H9 (cell line): ENCODE measurements around the gene YBX1. TPM values are rescaled to one million over a fixed set of nuclear protein-coding genes. Genes with fewer than 3 reads are reported as not detected.

ENCODE experiments used
- DNase-seq: peaks from one replicate; pipeline ENCODE4 v3.0.0-alpha.2; 2017
- H2AFZ ChIP-seq: one replicate; pipeline ENCODE4 v1.6.1; 2013; ENCODE audit warnings: mild to moderate bottlenecking, low read length, control low read depth, moderate library complexity
- H2AK5ac ChIP-seq: 2 replicates; pipeline ENCODE4 v1.6.1; 2013; ENCODE audit warnings: low read length, control low read depth, mixed read lengths; ENCODE audit not compliant: insufficient read length
- H2BK120ac ChIP-seq: one replicate; pipeline ENCODE4 v1.6.1; 2013; ENCODE audit warnings: low read depth, mild to moderate bottlenecking, low read length, control low read depth, inconsistent platforms; ENCODE audit not compliant: poor library complexity, severe bottlenecking
- H2BK12ac ChIP-seq: 2 replicates; pipeline ENCODE4 v1.6.1; 2013; ENCODE audit warnings: low read length, control low read depth, mixed read lengths, low read depth; ENCODE audit not compliant: insufficient read length
- H2BK15ac ChIP-seq: 2 replicates; pipeline ENCODE4 v1.6.1; 2013; ENCODE audit warnings: low read depth, low read length, control low read depth
- H2BK20ac ChIP-seq: one replicate; pipeline ENCODE4 v1.6.1; 2013; ENCODE audit warnings: low read depth, mild to moderate bottlenecking, low read length, control low read depth, inconsistent platforms; ENCODE audit not compliant: poor library complexity, severe bottlenecking
- H2BK5ac ChIP-seq: 2 replicates; pipeline ENCODE4 v1.6.1; 2013; ENCODE audit warnings: low read length, control low read depth, mixed read lengths; ENCODE audit not compliant: insufficient read length
- H3K14ac ChIP-seq: 2 replicates; pipeline ENCODE4 v1.6.1; 2013; ENCODE audit warnings: low read length, control low read depth; ENCODE audit not compliant: insufficient read depth
- H3K18ac ChIP-seq: 2 replicates; pipeline ENCODE4 v1.6.1; 2013; ENCODE audit warnings: low read depth, mild to moderate bottlenecking, mixed read lengths, low read length, control low read depth; ENCODE audit not compliant: insufficient read length
- H3K23ac ChIP-seq: 2 replicates; pipeline ENCODE4 v1.6.1; 2013; ENCODE audit warnings: low read length, control low read depth, mixed read lengths, low read depth; ENCODE audit not compliant: insufficient read length
- H3K23me2 ChIP-seq: 2 replicates; pipeline ENCODE4 v1.6.1; 2013; ENCODE audit warnings: low read depth, mild to moderate bottlenecking, mixed read lengths, low read length, control low read depth; ENCODE audit not compliant: insufficient read length, poor library complexity, severe bottlenecking
- H3K27ac ChIP-seq: 2 replicates; pipeline ENCODE4 v1.5.1; 2013; ENCODE audit warnings: low read length, control low read depth, mixed read lengths, low read depth; ENCODE audit not compliant: insufficient read length
- H3K27me3 ChIP-seq: 2 replicates; pipeline ENCODE4 v1.6.1; 2013; ENCODE audit warnings: low read length, control low read depth, inconsistent platforms; ENCODE audit not compliant: insufficient read depth
- H3K4ac ChIP-seq: 2 replicates; pipeline ENCODE4 v1.6.1; 2013; ENCODE audit warnings: low read depth, mild to moderate bottlenecking, control low read depth, inconsistent platforms, low read length, moderate library complexity
- H3K4me1 ChIP-seq: 2 replicates; pipeline ENCODE4 v1.6.1; 2013; ENCODE audit warnings: low read length, control low read depth, inconsistent platforms; ENCODE audit not compliant: insufficient read depth
- H3K4me2 ChIP-seq: 2 replicates; pipeline ENCODE4 v1.6.1; 2013; ENCODE audit warnings: low read length, control low read depth, mixed read lengths; ENCODE audit not compliant: insufficient read length, insufficient read depth
- H3K56ac ChIP-seq: 2 replicates; pipeline ENCODE4 v1.6.1; 2013; ENCODE audit warnings: low read depth, mild to moderate bottlenecking, mixed read lengths, low read length, control low read depth; ENCODE audit not compliant: insufficient read length
- H3K79me1 ChIP-seq: 2 replicates; pipeline ENCODE4 v1.6.1; 2013; ENCODE audit warnings: low read depth, mild to moderate bottlenecking, moderate library complexity, low read length, control low read depth, inconsistent platforms; ENCODE audit not compliant: insufficient read depth, poor library complexity, severe bottlenecking
- H3K79me2 ChIP-seq: 2 replicates; pipeline ENCODE4 v1.6.1; 2013; ENCODE audit warnings: low read length, control low read depth, inconsistent platforms; ENCODE audit not compliant: insufficient read depth
- H3K9ac ChIP-seq: 2 replicates; pipeline ENCODE4 v1.6.1; 2013; ENCODE audit warnings: low read length, control low read depth, mixed read lengths; ENCODE audit not compliant: insufficient read length; ENCODE audit errors: extremely low read depth
- H3K9me3 ChIP-seq: one replicate; pipeline ENCODE4 v1.6.1; 2013; ENCODE audit warnings: low read depth, low read length, inconsistent platforms; ENCODE audit not compliant: control insufficient read depth
- H3T11ph ChIP-seq: one replicate; pipeline ENCODE4 v1.6.1; 2013; ENCODE audit warnings: mild to moderate bottlenecking, low read length, control low read depth, inconsistent platforms
- H4K20me1 ChIP-seq: one replicate; pipeline ENCODE4 v1.6.1; 2013; ENCODE audit not compliant: control insufficient read depth, insufficient read length, insufficient read depth
- H4K5ac ChIP-seq: 2 replicates; pipeline ENCODE4 v1.6.1; 2013; ENCODE audit warnings: low read depth, mild to moderate bottlenecking, mixed read lengths, low read length, control low read depth; ENCODE audit not compliant: insufficient read length
- H4K8ac ChIP-seq: replicated peaks from 2 replicates; pipeline ENCODE4 v1.6.1; 2013; ENCODE audit warnings: low read length, control low read depth, mixed read lengths, low read depth; ENCODE audit not compliant: insufficient read length
- H4K91ac ChIP-seq: 2 replicates; pipeline ENCODE4 v1.6.1; 2013; ENCODE audit warnings: low read depth, mild to moderate bottlenecking, moderate library complexity, mixed read lengths, low read length, control low read depth; ENCODE audit not compliant: insufficient read length
- H3K27ac Mint-ChIP-seq, 3 experiments: 2 replicates in 2 of 3; 3 replicates in 1 of 3; pipeline ENCODE4 v1.8.0; 2020 to 2021; ENCODE audit warnings: mixed read lengths in 3 of 3, mild to moderate bottlenecking in 1 of 3, moderate library complexity in 1 of 3
- H3K27me3 Mint-ChIP-seq: 2 replicates; pipeline ENCODE4 v1.8.0; 2021; ENCODE audit warnings: low read depth, mild to moderate bottlenecking, moderate library complexity, mixed read lengths
- H3K36me3 Mint-ChIP-seq, 3 experiments: 2 replicates in 2 of 3; 3 replicates in 1 of 3; pipeline ENCODE4 v1.8.0; 2020 to 2021; ENCODE audit warnings: low read depth in 3 of 3, mixed read lengths in 3 of 3; ENCODE audit not compliant: insufficient read depth in 1 of 3
- H3K4me1 Mint-ChIP-seq, 2 experiments: 2 replicates each; pipeline ENCODE4 v1.8.0; 2020; ENCODE audit warnings: mixed read lengths in 2 of 2
- H3K4me3 Mint-ChIP-seq, 2 experiments: 2 replicates in 1 of 2; 3 replicates in 1 of 2; pipeline ENCODE4 v1.8.0; 2020 to 2021; ENCODE audit warnings: mild to moderate bottlenecking in 2 of 2, mixed read lengths in 2 of 2, moderate library complexity in 1 of 2
- H3K9me3 Mint-ChIP-seq, 2 experiments: 2 replicates in 1 of 2; 3 replicates in 1 of 2; pipeline ENCODE4 v1.8.0; 2020; ENCODE audit warnings: mild to moderate bottlenecking in 2 of 2, mixed read lengths in 2 of 2, moderate library complexity in 1 of 2
- CTCF ChIP-seq: fragments of 200-600 bp; sonication (generic); conservative IDR thresholded peaks from 3 replicates; pipeline ENCODE4 v1.8.0; 2021; ENCODE audit warnings: antibody characterized with exemption, mild to moderate bottlenecking
- WGBS: extraction: QIAGEN DNeasy Blood & Tissue Kit; methylation state at CpG from one replicate; pipeline ENCODE4 v1.1.7; 2013; ENCODE audit warnings: missing lambda C conversion rate, low lambda C conversion rate, mixed read lengths; ENCODE audit not compliant: insufficient read length; ENCODE audit errors: extremely low coverage; 5-methylcytosine and 5-hydroxymethylcytosine counted together
- total RNA-seq: library from RNA; stranded (reverse); gene quantifications from 2 replicates; pipeline ENCODE4 v1.2.1, GENCODE V29; 2021

Gene YBX1
- total RNA-seq, 1 experiment from 2014 or later = 1,019 TPM

- no peak overlapping the region for H2BK5ac ChIP-seq
- Mint-ChIP-seq H3K36me3 (peaks cover 38 to 61% (median 58%) of the 10 kb centered on the region in 3 experiments), H3K4me3 (no peak overlapping the region), H3K27me3 (no peaks in the 10 kb centered on the region; the same call in 1 of the 2 replicates), H3K27ac (peak overlapping the region in 2 of 3 experiments; percentile 49 to 66; a peak in 2 of 7 replicates), H3K4me1 (peaks cover 8 to 11% of the 10 kb centered on the region in 2 experiments; a peak in 3 of 4 replicates), H3K9me3 (peaks cover 15 to 18% of the 10 kb centered on the region in 2 experiments)
- H2AFZ ChIP-seq = no peak overlapping the region
- no peaks in the 10 kb centered on the region for H3K79me2 ChIP-seq
- H3K56ac ChIP-seq = no peak overlapping the region
- no peak overlapping the region for H3K4me2 ChIP-seq
- H3K14ac ChIP-seq = no peak overlapping the region
- no peak overlapping the region for H2BK12ac ChIP-seq
- TF ChIP-seq CTCF = no peak
- H3K9me3 ChIP-seq = no peaks in the 10 kb centered on the region
- H3K23me2 ChIP-seq = no peaks in the 10 kb centered on the region
- H4K91ac ChIP-seq = no peak overlapping the region
- H4K5ac ChIP-seq = no peak overlapping the region
- no peak overlapping the region for H3K9ac ChIP-seq
- H4K8ac ChIP-seq = no peak overlapping the region
- H3T11ph ChIP-seq = no peak overlapping the region
- no peaks in the 10 kb centered on the region for H3K79me1 ChIP-seq
- H3K27me3 ChIP-seq = no peaks in the 10 kb centered on the region
- DNase-seq = peak; percentile 22
- no CpG with 5 or more reads among the region's 10 CpGs for WGBS
- no peak overlapping the region for H2BK120ac ChIP-seq
- H3K4ac ChIP-seq = no peak overlapping the region
- no peak overlapping the region for H3K18ac ChIP-seq
- no peak overlapping the region for H3K27ac ChIP-seq
- H2AK5ac ChIP-seq = no peak overlapping the region
- H2BK15ac ChIP-seq = no peak overlapping the region
- H3K23ac ChIP-seq = no peak overlapping the region
- no peak overlapping the region for H2BK20ac ChIP-seq
- H4K20me1 ChIP-seq = no peaks in the 10 kb centered on the region
- H3K4me1 ChIP-seq = no peaks in the 10 kb centered on the region
Measured at GRCh38 chr1:42748021-42748420, 65.8 kb downstream of the YBX1 start.
